Adrenal gland (tissue), 12 donors: Measurements from ENCODE around the gene GP5. TPM values are rescaled to one million over a fixed set of nuclear protein-coding genes. Genes with fewer than 3 reads are reported as not detected.

Source experiments
- DNase-seq, 7 donors: peaks; one replicate each; pipeline ENCODE4 v3.0.0-alpha.2; 2019 to 2020
- H3K27ac ChIP-seq, 5 donors: fragments of 200-600 bp; sonication (generic) in 4 of 5; 1 replicate in 3 of 5; 2 replicates in 2 of 5; pipeline versions ENCODE4 v1.5.1 to v1.8.0; 2016 to 2020; ENCODE audit warnings: mild to moderate bottlenecking in 1 of 5
- H3K27me3 ChIP-seq: fragments of 200-600 bp; 2 replicates; pipeline ENCODE4 v1.8.0; 2021
- H3K36me3 ChIP-seq, 2 donors: fragments of 200-600 bp; replicated peaks in 1 of 2; 1 replicate in 1 of 2; 2 replicates in 1 of 2; pipeline versions ENCODE4 v1.5.1 to v1.8.0; 2018 to 2022
- H3K4me1 ChIP-seq, 2 donors: fragments of 200-600 bp; replicated peaks in 1 of 2; 1 replicate in 1 of 2; 2 replicates in 1 of 2; pipeline versions ENCODE4 v1.5.1 to v1.8.0; 2018 to 2021
- H3K4me3 ChIP-seq, 4 donors: fragments of 200-600 bp; sonication (generic) in 3 of 4; one replicate each; pipeline ENCODE4 v1.5.1; 2016 to 2018
- H3K9me3 ChIP-seq, 3 donors: fragments of 200-600 bp; sonication (generic) in 1 of 3; replicated peaks in 1 of 3; 1 replicate in 2 of 3; 2 replicates in 1 of 3; pipeline versions ENCODE4 v1.5.1 to v1.8.0; 2016 to 2021
- POLR2A ChIP-seq, 2 donors: fragments of 450-650 bp; IDR thresholded peaks; one replicate each; pipeline ENCODE4 v1.6.1; 2017; ENCODE audit warnings: antibody characterized with exemption in 2 of 2, mild to moderate bottlenecking in 2 of 2, moderate library complexity in 1 of 2
- WGBS, 4 donors: extraction: QIAGEN DNeasy Blood & Tissue Kit in 2 of 4; methylation state at CpG; one replicate each; pipeline versions ENCODE4 v1.1.5 to v1.1.7; 2013 to 2017; 5-methylcytosine and 5-hydroxymethylcytosine counted together
- intact Hi-C, 2 donors: fragments of 100-400 bp; cut with DNase I; formaldehyde crosslinking; loops; one replicate each; pipeline versions ENCODE4 v1.14.1 to v1.15.0; 2022 to 2023
- polyA plus RNA-seq, 3 donors: library from polyadenylated mRNA; stranded (reverse); fragments of 200-250 nt in 2 of 3; fragments of 350-450 nt in 1 of 3; fragmentation: Illumina TruSeq in 1 of 3; extraction: RNeasy Lipid Tissue Mini Kit (QIAGEN cat#74804) in 1 of 3; gene quantifications; one replicate each; pipeline ENCODE4 v1.2.3, GENCODE V29; 2013 to 2014
- total RNA-seq, 9 donors: library from RNA; depleted of rRNA in 4 of 9; stranded (reverse); fragments of >200 nt in 4 of 9; fragments of 120-200 nt in 1 of 9; fragmentation: NEBNext Ultra II Directional in 1 of 9; extraction: Animal tissue kit (Norgen Biotek cat#: 25700) in 1 of 9; gene quantifications; one replicate each; pipeline versions ENCODE4 v1.1.0 to v1.2.4, GENCODE V29; 2013 to 2023
- TF ChIP-seq, protein P1 (sequence below), 6 experiments: fragments of 450-650 bp in 4 of 6; fragments of 200-600 bp in 2 of 6; sonication (generic) in 1 of 6; IDR thresholded peaks; 1 replicate in 5 of 6; 2 replicates in 1 of 6; pipeline versions ENCODE4 v1.5.1 to v1.8.0; 2016 to 2021; ENCODE audit warnings: antibody characterized with exemption in 6 of 6, mild to moderate bottlenecking in 2 of 6, moderate library complexity in 1 of 6
- donor health status: healthy with polysubstance abuse.
- donor health status: Bipolar disorder and iron deficiency.
- donor health status: DM: yes; HTN: yes; CAD: no.
- donor health status: DM: no; HTN: no; CAD: no.
- donor health status: DM: no; HTN: no; CAD: no.
- donor health status: DM: yes; HTN: yes; CAD: no.

Gene GP5
- total and polyA plus RNA-seq, 12 donors, result 0.08 to 0.28 (median 0.11) TPM; not detected in 9

DNA sequence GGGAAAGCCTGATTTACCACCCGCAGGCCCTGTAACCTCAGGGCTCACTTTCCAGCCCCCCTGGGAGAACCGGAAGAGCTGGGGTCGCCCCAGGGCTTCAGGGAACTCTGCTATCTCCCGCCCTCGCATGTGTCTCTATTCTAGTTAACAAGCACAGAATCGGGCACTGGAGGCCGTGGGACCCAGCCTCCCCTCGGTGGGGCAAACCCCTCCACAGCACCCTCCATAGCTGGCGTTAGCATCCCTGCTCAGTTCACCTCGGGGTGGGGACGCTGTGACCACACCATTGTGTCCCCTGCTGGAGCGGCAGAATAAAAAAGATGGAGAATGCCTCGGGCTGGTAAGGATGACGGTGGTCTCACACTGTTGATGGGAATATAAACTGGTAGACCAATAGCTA is 26.0 kb downstream of the GP5 start:
- DNase-seq, result no peak
- H3K4me1 ChIP-seq, result no peaks in the 10 kb centered on the region
- TF ChIP-seq, protein P1, sequence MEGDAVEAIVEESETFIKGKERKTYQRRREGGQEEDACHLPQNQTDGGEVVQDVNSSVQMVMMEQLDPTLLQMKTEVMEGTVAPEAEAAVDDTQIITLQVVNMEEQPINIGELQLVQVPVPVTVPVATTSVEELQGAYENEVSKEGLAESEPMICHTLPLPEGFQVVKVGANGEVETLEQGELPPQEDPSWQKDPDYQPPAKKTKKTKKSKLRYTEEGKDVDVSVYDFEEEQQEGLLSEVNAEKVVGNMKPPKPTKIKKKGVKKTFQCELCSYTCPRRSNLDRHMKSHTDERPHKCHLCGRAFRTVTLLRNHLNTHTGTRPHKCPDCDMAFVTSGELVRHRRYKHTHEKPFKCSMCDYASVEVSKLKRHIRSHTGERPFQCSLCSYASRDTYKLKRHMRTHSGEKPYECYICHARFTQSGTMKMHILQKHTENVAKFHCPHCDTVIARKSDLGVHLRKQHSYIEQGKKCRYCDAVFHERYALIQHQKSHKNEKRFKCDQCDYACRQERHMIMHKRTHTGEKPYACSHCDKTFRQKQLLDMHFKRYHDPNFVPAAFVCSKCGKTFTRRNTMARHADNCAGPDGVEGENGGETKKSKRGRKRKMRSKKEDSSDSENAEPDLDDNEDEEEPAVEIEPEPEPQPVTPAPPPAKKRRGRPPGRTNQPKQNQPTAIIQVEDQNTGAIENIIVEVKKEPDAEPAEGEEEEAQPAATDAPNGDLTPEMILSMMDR (IDR thresholded peaks at IDR 0.05), result no peak
- no peak for TF ChIP-seq POLR2A (IDR thresholded peaks at IDR 0.05)

DNA sequence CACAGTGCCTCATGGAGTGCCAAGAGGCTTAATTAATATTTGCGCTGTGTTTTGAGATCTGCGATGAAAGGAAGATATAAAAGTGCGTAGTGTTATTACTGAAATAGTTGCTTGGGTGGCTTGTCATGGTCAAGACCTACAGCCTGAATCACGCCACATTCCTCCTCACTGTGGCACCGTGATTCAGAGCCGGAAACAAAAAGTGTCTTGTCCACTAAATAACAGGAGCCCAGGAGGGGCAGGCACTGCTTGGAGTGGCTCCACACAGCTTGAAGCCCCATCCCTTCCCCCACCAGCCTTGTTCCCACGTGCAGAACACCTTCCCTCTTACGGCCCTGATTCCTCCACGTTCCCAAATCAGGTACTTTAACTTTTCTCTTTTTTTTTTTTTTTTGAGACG is 28.3 kb downstream of the GP5 start:
- H3K36me3 ChIP-seq, result no peaks in the 10 kb centered on the region
- 62 to 88% (median 76%) methylated on average over 10 of the region's 10 CpGs for WGBS, 4 donors
- TF ChIP-seq, protein P1 (IDR thresholded peaks at IDR 0.05), result no peak
- TF ChIP-seq POLR2A (IDR thresholded peaks at IDR 0.05), result no peak
- H3K27me3 ChIP-seq, result peaks cover 7% of the 10 kb centered on the region
- H3K4me3 ChIP-seq, result no peak overlapping the region
- no peak overlapping the region for H3K27ac ChIP-seq
- DNase-seq, result no peak
- no peaks in the 10 kb centered on the region for H3K9me3 ChIP-seq
- intact Hi-C loops, result no loop called here
- H3K4me1 ChIP-seq, result no peaks in the 10 kb centered on the region

More for the DNA sequence above, 26.0 kb downstream of the GP5 start:
- no peak overlapping the region for H3K27ac ChIP-seq
- intact Hi-C loops, result no loop called here
- 86 to 90% (median 88%) methylated on average over 10 to 14 of the region's 14 CpGs for WGBS, 4 donors
- H3K4me3 ChIP-seq, result no peak overlapping the region
- no peaks in the 10 kb centered on the region for H3K9me3 ChIP-seq
- H3K27me3 ChIP-seq, result peaks cover 12% of the 10 kb centered on the region
- H3K36me3 ChIP-seq, result no peaks in the 10 kb centered on the region

DNA sequence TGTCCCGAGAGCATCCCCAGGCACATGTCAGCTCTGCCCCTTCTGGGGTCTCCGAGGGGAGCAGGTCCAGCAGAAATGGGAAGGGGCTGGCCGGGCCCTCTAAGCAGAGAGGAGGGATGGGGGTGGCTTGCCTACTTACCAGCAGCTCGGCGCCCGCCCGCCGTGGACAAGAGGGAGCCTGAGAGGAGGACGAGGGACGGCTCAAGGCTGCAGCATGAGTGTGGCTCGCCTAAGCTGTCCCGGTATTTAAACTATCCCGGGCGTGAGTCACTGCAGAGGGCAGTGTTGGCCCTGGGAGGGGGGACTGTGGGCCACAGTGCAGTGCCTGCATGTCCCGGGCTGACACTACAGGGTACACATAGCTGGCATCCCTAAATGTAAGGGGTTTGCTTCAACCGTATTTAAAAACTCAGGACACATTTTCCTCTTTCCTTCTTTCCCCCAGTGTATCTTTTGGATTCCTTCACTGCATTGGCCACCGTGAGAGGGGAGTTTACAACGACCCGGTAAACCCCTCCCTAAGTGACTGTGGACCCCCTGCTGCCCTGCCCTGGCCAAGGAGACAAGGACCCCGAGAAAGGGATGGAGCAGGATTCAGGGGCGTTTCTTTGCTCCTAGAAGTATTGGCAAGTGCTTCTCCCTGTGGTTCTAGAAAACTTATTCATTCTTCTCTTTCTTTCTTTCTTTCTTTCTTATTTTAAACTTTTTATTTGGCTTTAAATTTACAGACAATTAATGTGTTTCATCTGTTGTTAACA is 29.4 kb downstream of the GP5 start, which contains the start of gene LRRC15:
TSS of gene LRRC15 (minus strand) at position 222 of the 758 bp plus-strand sequence. CDS start 8,700 bp downstream, outside the sequence.
- Histone ChIP-seq H3K27me3 (peaks cover 7% of the 10 kb centered on the region), H3K4me1 (no peaks in the 10 kb centered on the region), H3K4me3 (no peak within 1 kb of the TSS), H3K9me3 (no peaks in the 10 kb centered on the region), H3K36me3 (no peaks in the 10 kb centered on the region), H3K27ac (no peak within 1 kb of the TSS)
- intact Hi-C loops, result no loop called here
- TF ChIP-seq, protein P1 (IDR thresholded peaks at IDR 0.05), result no peak
- no peak for TF ChIP-seq POLR2A (IDR thresholded peaks at IDR 0.05)
- WGBS, 4 donors, result 3 to 14% (median 9%) methylated on average over 17 to 21 of the region's 21 CpGs
- DNase-seq, result peak; percentile 40 to 81 (median 72)

DNA sequence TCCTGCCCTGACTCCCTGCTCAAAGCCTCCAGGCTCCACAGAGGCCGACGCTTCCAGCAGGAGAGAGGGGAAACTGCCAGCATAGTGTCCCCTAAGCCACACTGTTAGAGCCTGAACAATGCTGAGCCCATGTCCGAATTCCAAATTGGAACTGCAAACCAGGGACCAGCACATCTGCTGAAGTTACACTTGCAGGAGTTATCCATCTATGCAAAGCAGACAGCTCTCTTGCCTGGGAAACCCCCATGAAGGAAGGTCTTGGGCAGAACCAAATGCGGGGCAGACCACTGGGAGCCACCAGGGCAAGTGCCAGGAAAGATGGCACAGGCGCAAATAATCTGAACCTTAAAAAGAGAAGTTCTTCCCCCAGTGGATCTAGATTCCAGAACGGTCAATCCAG is 30.1 kb downstream of the GP5 start:
- WGBS, 4 donors, result 71 to 87% (median 79%) methylated on average over 4 to 6 of the region's 6 CpGs
- Histone ChIP-seq H3K27ac (no peak overlapping the region), H3K36me3 (no peaks in the 10 kb centered on the region), H3K4me1 (no peaks in the 10 kb centered on the region), H3K27me3 (peaks cover 7% of the 10 kb centered on the region), H3K4me3 (no peak overlapping the region), H3K9me3 (no peaks in the 10 kb centered on the region)
- TF ChIP-seq POLR2A (IDR thresholded peaks at IDR 0.05), result no peak
- TF ChIP-seq, protein P1 (IDR thresholded peaks at IDR 0.05), result no peak
- DNase-seq, result no peak
- intact Hi-C loops, result no loop called here
